ENCODE results near the gene TTC28.

The TTC28 gene

DNA sequence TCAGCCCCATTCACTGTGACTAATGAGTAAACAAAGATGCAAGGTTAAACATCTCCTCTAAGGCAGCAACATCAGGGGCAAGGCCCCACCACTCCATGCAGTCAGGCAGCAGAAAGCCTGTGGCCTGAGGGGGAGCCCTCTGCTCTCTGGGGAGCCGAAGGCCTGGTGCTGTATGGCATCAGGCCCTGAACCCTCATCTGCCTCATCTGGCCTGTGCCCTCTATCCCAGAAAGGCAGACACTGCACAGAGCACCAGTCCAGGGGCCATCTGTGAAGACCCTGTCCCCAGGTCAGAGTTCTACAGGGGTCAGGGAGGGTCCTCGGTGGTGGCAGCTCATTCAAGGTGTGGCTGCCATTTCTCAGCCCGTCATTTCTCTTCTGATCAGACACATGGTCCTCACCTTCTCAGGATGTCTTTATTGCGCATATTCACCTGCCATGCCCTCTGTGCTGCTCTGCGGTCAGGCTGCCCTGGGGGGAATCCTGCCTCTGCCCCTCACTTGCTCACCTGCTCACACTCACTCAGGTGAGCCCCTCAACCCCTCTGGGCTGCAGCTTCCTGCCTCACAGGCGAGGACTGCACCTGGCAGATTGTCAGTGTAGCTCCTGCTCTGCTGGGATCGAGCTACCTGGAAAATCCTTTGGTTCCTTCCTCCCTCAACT lies 657.5 kb downstream of the TTC28 start:
- no peak for DNase-seq (ENCODE audit: low read depth)

GRCh38 chr22:28021116-28021997 lies 658.3 kb downstream of the TTC28 start:
- no peak for DNase-seq (ENCODE audit: low read depth)

GRCh38 chr22:28019881-28020861 lies 659.5 kb downstream of the TTC28 start:
- no peak for DNase-seq (ENCODE audit: low read depth)

DNA sequence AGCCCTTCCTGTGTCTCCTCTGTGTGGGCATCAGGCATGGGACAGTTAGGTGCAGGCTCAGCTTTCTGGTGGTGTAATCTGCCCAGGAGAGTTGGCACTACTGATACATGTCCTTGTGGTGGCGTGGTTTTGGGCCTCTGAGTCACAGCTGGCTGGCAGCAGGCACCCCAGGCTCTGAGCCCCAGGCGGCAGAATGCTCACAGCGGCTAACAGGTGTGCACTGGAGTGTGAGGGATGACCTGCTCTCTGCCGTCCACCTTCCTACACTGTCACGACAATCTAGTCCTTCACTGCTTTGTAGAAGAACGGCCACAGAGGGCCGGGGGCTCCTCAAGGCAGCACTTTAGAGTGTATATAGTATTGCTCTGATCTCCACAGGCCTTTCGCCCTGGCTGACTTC lies 660.3 kb downstream of the TTC28 start:
- no peak for DNase-seq (ENCODE audit: low read depth)

GRCh38 chr22:28018461-28018927 lies 661.1 kb downstream of the TTC28 start:
- no peak for DNase-seq (ENCODE audit: low read depth)

DNA sequence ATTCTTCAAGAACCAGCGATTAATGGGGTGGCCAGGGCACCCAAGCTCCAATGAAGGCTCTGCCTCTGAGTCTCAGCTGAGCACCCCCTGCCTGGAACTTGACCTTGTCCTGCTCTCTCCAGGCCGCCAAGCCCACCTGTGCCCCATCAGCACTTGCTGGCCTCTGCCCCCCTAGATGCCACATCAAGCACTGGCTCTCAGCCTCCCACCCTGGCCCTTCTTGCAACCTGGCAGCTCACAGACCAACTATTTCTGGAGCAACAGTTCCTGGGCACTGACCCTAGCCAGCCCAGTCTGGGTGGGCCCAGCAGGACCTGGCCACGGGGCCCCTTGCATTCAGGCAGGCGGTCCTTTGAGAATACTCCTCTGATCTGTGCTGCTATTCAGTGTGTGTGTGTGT lies 661.8 kb downstream of the TTC28 start:
- DNase-seq (ENCODE audit: low read depth), result no peak

GRCh38 chr22:28017558-28017820 lies 662.2 kb downstream of the TTC28 start:
- DNase-seq (ENCODE audit: low read depth), result no peak

DNA sequence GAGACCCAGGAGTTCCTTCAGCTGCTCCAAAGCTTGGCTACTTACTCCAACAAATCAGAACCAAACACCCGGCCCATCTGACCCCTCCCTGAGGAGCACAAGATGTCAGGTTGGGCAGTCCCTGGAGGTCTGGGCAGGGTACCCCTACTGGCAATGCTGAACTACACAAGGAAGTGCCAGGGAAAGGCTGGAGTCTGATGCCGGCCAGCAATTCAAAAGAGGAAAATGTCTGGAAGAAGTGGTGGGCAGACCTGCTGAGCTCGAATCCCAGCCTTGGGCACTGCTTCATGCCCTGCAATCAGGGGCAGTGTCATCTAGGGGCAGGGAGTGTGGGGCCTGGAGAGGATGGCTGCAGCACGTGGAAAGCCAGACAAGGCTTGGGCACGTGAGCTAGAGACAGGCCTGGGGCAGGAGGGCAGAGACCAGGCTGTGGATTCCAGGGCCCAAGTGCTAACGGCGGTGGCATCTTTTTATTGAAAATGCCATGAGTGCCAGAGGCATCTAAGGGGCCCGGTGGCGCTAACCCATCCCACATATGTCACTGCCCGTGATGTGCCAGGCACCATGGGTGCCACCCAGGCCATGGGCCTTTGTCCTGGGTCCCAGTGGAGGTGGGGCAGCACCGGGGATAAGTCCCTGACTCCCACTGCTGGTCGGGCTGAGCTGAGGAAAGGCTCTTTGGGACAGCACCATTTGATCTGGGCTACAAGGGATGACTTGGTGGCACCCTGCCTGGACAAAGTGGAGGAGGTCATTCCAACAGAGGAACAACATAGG lies 662.7 kb downstream of the TTC28 start:
- no peak for DNase-seq (ENCODE audit: low read depth)

DNA sequence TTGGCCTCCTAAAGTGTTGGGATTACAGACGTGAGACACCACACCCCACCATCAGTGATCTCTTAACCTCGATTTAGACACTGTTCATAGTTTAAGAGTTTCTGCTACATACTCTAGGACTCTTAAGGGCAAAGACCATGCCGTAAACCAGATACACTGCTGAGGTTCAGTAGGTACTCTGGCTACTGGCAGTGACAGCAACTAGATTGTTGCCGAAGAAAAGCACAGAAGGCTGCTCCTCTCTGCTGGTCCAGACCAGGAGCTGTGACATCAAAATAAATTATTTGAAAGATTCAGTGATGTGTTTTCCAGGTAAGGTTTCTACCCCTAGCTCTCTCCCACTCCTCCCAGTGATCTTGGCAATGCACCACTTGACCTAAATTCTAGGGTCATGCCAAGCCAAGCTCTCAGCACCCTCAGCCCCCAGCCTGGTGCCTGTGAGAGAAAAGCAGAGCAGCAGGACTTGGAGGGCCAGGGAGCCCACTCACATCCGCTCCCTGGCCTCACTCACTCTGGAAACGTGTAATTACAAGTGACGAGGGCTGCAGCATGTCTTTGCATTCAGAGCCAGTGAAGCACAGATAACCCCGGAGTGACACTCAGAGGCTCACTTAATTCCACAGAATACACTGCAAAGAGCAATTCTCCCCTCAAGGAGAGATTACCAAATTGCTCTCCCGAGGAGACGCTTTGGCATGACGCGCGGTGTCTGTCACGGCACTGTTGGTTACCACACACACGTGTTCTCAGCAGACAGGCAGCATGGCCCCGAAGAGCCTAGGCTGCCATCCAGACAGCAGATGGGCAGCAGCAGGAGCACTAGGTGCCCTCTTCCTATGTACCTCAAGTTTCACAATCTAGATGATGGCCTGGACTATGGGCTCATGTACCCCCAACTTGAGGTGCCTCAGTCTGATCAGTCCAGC lies 663.7 kb downstream of the TTC28 start:
- DNase-seq (ENCODE audit: low read depth), result no peak

- DNase-seq (ENCODE audit: low read depth), result no peak
These were observed 664.6 kb downstream of the TTC28 start for GRCh38 chr22:28015046-28015425.

DNA sequence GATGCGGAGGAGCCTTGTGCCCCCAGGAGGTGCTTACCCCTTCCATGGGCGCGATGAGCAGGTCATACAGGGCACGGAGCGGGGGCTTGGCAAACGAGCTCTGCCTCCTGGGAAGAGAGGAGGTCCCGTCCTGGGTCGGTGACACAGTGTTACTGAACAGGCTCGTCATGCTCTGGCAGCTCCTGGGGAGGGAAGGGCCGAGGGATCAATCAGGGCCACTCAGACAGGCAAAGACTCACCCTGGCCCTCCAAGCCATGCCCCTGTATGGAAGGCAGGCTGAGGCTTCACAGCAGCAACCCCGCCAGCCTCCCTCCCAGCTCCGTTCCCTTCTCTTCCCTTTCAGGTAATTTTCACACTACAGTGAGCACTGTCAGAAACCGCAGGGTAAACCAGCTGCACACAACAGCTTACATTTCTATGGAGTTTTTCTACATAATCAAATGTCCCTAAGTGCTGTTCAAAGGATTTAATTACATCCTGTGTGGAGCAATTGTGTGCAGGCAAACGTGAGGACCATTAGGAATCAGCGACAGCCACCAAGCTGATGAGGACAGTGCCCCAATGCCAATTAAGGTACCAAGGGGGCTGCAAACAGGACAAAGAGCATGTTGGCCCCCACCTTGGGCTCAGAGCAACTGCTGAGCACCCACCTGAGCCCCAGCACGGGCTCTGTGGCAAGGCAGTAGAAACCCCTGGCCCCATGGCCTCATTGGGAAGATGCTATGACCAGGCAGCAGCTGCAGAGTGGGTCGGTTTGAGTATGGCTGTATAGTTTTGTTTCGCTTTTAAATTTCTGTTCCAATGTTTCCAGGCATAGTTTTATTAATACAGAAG lies 665.2 kb downstream of the TTC28 start:
- no peak for DNase-seq (ENCODE audit: low read depth)

- DNase-seq (ENCODE audit: low read depth), result no peak
These were observed 666.0 kb downstream of the TTC28 start for GRCh38 chr22:28013611-28014010.

DNA sequence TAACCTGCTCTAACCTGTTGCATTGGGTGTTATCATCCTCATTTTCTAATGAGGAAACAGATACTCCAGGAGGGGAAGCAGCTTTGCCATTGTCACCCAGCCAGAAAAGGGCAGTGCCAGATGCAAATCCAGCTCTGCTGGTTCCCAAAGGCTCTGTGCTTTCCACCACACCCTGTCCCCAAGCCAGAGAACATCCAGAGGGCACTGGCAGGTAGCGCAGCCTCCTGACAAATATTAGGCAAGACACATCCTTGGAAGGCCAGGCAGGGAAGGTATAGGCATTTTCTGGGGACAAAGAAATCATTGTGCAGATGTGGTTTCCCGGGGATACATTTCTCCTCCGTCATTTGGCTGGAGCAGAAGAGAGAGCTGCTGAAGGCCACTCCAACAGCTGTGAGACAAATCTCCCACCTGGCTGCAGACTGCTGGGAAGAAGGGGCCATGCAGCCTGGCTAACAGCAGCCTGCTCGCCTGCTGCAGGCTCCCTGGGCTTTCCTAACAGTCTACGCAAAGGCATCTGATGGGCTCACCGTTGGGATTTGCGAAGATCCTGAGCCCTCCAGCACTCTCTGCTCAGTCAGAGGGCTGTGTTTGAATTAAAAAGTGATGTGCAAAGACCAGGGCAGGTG lies 666.7 kb downstream of the TTC28 start:
- DNase-seq (ENCODE audit: low read depth), result no peak

DNA sequence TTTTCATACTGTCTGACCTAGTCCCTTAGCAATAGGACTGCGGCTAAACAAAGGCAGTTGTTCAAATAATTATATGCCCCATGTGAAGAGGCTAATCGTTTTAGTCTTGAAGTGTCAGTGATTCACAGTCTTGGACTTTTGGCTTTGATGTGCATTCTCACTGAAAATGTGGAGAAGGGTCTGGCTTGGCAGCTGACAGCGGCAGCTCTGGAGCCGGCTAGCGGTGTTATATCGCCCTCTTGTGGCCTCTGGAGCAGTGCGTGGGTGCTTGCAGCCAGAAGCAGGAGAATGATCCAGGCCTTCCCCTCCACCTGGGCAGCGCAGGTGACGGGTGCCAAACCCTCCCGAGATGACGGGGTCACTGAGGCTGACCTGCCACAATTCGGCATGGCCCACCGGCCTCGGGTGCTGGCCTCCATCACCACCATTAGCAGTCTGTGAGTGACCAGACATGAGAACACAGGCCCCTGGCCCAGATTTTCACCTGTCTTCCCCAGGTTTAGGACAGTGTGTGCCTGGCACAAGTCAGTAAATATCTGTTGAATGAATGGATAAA lies 670.3 kb downstream of the TTC28 start:
- peak; percentile 42 for DNase-seq (ENCODE audit: low read depth)

GRCh38 chr22:28008649-28009048 lies 671.0 kb downstream of the TTC28 start:
- no peak for DNase-seq (ENCODE audit: low read depth)

- no peak for DNase-seq (ENCODE audit: low read depth)
These were observed 671.6 kb downstream of the TTC28 start for GRCh38 chr22:28008056-28008455.

DNA sequence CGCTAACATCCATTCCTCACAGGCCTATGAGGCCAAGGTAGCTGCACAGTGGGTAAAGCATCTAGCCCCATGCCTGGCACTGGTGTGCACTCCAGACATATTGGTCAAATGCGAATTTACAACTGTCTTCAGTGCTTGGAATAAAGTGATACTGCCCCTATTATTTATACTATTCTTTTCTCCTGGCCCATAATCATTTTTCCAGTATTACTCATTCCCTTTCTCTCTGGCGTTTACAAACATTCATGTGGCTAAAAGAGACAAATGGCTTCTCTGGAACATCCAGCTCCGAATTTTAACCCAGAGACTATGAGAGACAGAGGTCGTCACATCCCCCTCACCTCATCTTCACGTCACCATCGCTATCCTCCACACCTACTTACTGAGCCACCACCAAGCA lies 673.4 kb downstream of the TTC28 start:
- DNase-seq (ENCODE audit: low read depth), result no peak

GRCh38 chr22:28005513-28005912 lies 674.1 kb downstream of the TTC28 start:
- DNase-seq (ENCODE audit: low read depth), result no peak

GRCh38 chr22:28004021-28004420 lies 675.6 kb downstream of the TTC28 start:
- no peak for DNase-seq (ENCODE audit: low read depth)

Measured in non-pigmented ciliary epithelial cell (primary cell).